Stomach (tissue), 9 donors: ENCODE measurements around the gene CD9. TPM values are rescaled to one million over a fixed set of nuclear protein-coding genes. Genes with fewer than 3 reads are reported as not detected.

Source experiments
- DNase-seq, 2 donors: peaks; one replicate each; pipeline versions ENCODE4 v3.0.0 to v3.0.0-alpha.2; 2013 to 2019
- H3K27ac ChIP-seq, 5 donors: fragments of 200-600 bp in 4 of 5; sonication (generic) in 4 of 5; one replicate each; pipeline ENCODE4 v1.5.1; 2013 to 2019; ENCODE audit warnings: mild to moderate bottlenecking in 1 of 5, moderate library complexity in 1 of 5
- H3K27me3 ChIP-seq, 3 donors: fragments of 200-600 bp; sonication (generic); one replicate each; pipeline ENCODE4 v1.5.1; 2017 to 2019; ENCODE audit warnings: mixed run types in 1 of 3
- H3K36me3 ChIP-seq, 4 donors: fragments of 200-600 bp; sonication (generic); 1 replicate in 3 of 4; 2 replicates in 1 of 4; pipeline ENCODE4 v1.5.1; 2016 to 2019
- H3K4me1 ChIP-seq, 4 donors: fragments of 200-600 bp; sonication (generic); one replicate each; pipeline ENCODE4 v1.5.1; 2016 to 2019
- H3K4me3 ChIP-seq, 4 donors: fragments of 200-600 bp; sonication (generic) in 3 of 4; one replicate each; pipeline ENCODE4 v1.5.1; 2016 to 2019; ENCODE audit warnings: mild to moderate bottlenecking in 1 of 4
- H3K9me3 ChIP-seq, 4 donors: fragments of 200-600 bp; sonication (generic); one replicate each; pipeline ENCODE4 v1.5.1; 2016 to 2019
- EP300 ChIP-seq: sonication (generic); formaldehyde crosslinking; IDR thresholded peaks from one replicate; pipeline ENCODE4 v1.6.1; 2017; ENCODE audit warnings: antibody characterized with exemption
- POLR2A ChIP-seq, 4 donors: fragments of 450-650 bp; IDR thresholded peaks; one replicate each; pipeline ENCODE4 v1.6.1; 2016; ENCODE audit warnings: antibody characterized with exemption in 4 of 4, control low read depth in 2 of 4, mild to moderate bottlenecking in 1 of 4, moderate library complexity in 1 of 4
- POLR2AphosphoS5 ChIP-seq, 3 donors: sonication (generic); formaldehyde crosslinking; IDR thresholded peaks; one replicate each; pipeline ENCODE4 v1.6.1; 2016; ENCODE audit warnings: antibody characterized with exemption in 3 of 3
- WGBS, 5 donors: extraction: QIAGEN DNeasy Blood & Tissue Kit in 3 of 5; methylation state at CpG; one replicate each; pipeline versions ENCODE4 v1.1.5 to v1.1.7; 2013 to 2018; 5-methylcytosine and 5-hydroxymethylcytosine counted together
- intact Hi-C: fragments of 100-400 bp; cut with DNase I; formaldehyde crosslinking; loops from one replicate; pipeline ENCODE4 v1.15.1; 2023; ENCODE audit warnings: low total_unique reads
- polyA plus RNA-seq, 3 donors: library from polyadenylated mRNA; stranded (reverse); fragments of 200-250 nt; gene quantifications; one replicate each; pipeline ENCODE4 v1.2.3, GENCODE V29; 2013
- total RNA-seq, 5 donors: library from RNA; depleted of rRNA; stranded (reverse); fragments of >200 nt; gene quantifications; one replicate each; pipeline versions ENCODE4 v1.1.0 to v1.2.3, GENCODE V29; 2014 to 2016
- TF ChIP-seq, protein P1 (sequence below), 7 experiments: fragments of 450-650 bp in 4 of 7; fragments of 200-600 bp in 3 of 7; sonication (generic) in 3 of 7; IDR thresholded peaks; one replicate each; pipeline ENCODE4 v1.5.1; 2016 to 2019; ENCODE audit warnings: antibody characterized with exemption in 7 of 7, control low read depth in 2 of 7, mild to moderate bottlenecking in 1 of 7
- donor health status: healthy with polysubstance abuse.
- donor health status: Bipolar disorder and iron deficiency.
- donor health status: healthy.

Gene CD9
- total and polyA plus RNA-seq, 8 donors, result 51.0 to 421 (median 139) TPM

DNA sequence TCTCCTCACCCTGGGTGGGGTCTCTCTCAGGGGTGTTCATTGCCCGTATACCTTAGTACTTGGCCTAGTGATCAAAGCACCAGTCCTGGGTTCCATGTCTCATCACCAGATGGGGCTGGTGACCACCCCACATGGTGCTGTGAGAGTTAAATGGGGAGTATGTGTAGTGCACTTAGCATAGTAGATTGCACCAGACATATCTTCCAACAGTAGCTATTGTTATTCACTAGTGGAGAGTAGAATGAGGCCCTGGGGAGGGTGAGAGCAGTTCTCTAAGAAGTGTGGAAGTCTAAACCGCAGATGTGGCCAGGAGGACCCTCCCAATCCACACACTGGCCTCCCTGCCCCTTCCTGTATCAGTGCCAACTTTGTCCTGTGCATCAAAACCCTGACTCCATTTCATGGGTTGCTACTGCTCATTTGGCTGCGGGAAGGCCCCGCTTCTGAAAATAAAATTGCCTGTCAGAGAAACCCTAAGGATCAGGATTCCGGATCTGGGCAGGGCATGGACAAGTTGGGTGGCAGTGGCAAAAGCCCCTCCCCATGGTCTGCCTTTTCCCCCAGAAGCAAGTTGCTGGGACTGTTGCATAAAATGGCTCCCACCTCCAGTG is 4.4 kb downstream of the CD9 start:
- Histone ChIP-seq H3K36me3 (peaks cover 0 to 9% (median 4%) of the 10 kb centered on the region in 4 donors), H3K4me1 (peaks cover 52 to 93% (median 76%) of the 10 kb centered on the region in 4 donors), H3K27me3 (peaks cover 0 to 19% (median 4%) of the 10 kb centered on the region in 3 donors), H3K9me3 (no peaks in the 10 kb centered on the region), H3K4me3 (peak overlapping the region in 2 of 4 donors; percentile 4 to 69), H3K27ac (peak overlapping the region; percentile 4 to 99 (median 94))
- no peak for DNase-seq
- TF ChIP-seq POLR2AphosphoS5 (IDR thresholded peaks at IDR 0.05) (no peak), POLR2A (IDR thresholded peaks at IDR 0.05) (no peak), EP300 (no peak)
- TF ChIP-seq, protein P1, sequence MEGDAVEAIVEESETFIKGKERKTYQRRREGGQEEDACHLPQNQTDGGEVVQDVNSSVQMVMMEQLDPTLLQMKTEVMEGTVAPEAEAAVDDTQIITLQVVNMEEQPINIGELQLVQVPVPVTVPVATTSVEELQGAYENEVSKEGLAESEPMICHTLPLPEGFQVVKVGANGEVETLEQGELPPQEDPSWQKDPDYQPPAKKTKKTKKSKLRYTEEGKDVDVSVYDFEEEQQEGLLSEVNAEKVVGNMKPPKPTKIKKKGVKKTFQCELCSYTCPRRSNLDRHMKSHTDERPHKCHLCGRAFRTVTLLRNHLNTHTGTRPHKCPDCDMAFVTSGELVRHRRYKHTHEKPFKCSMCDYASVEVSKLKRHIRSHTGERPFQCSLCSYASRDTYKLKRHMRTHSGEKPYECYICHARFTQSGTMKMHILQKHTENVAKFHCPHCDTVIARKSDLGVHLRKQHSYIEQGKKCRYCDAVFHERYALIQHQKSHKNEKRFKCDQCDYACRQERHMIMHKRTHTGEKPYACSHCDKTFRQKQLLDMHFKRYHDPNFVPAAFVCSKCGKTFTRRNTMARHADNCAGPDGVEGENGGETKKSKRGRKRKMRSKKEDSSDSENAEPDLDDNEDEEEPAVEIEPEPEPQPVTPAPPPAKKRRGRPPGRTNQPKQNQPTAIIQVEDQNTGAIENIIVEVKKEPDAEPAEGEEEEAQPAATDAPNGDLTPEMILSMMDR (IDR thresholded peaks at IDR 0.05), result no peak
- 48 to 78% (median 77%) methylated on average over 5 of the region's 5 CpGs for WGBS, 5 donors
- intact Hi-C loops, result no loop called here

DNA sequence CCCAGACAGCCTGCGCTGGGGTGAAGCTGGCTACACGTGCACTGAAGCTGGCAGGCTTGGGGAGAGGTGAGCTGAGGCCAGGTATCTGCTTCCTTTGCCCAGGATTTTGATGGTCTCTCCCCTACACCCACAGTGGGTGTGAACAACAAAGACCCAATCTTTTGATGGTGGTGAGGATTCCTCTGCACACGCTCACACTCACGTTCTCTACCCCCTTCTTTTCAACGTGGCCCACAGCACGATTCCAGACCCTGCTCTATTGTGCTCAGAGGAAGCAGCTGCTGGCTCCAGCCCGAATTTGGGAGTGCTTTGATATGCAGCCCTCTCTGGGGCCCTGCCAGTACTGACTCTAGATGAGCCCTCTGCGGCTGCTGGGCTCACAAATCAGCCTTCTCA is 4.9 kb downstream of the CD9 start:
- intact Hi-C loops, result no loop called here
- peaks cover 0 to 18% (median 4%) of the 10 kb centered on the region in 3 donors for H3K27me3 ChIP-seq
- WGBS, 5 donors, result 23 to 37% (median 30%) methylated on average over 8 of the region's 8 CpGs
- peaks cover 55 to 96% (median 80%) of the 10 kb centered on the region in 4 donors for H3K4me1 ChIP-seq
- H3K27ac ChIP-seq, result peak overlapping the region; percentile 4 to 99 (median 94)
- H3K9me3 ChIP-seq, result no peaks in the 10 kb centered on the region
- peak in 1 of 2 donors; percentile 84 for DNase-seq
- peaks cover 0 to 9% (median 4%) of the 10 kb centered on the region in 4 donors for H3K36me3 ChIP-seq
- TF ChIP-seq, protein P1 (IDR thresholded peaks at IDR 0.05), result no peak
- no peak for TF ChIP-seq POLR2AphosphoS5 (IDR thresholded peaks at IDR 0.05)
- TF ChIP-seq POLR2A (IDR thresholded peaks at IDR 0.05), result no peak
- no peak for TF ChIP-seq EP300
- H3K4me3 ChIP-seq, result peak overlapping the region in 2 of 4 donors; percentile 4 to 69

DNA sequence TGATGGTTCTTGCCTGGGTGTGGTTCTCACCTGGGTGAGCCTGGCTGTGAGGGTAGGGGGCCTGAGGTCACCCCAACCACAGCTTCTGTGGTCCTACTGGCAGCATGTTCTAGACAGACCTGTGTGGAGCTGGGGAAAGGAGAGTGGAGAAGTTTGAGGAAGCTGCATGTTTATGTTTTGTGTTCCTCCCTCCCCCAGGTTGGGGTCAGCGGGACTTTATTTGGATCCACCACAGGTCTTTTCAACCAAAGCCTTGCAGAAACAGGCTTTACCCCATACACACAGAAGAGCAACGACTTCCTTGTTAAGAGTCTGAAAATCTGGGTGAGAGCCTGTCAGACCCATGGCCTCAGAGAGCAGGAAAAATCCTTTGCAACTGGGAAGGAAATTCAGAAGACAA is 5.6 kb downstream of the CD9 start:
- peaks cover 58 to 100% (median 80%) of the 10 kb centered on the region in 4 donors for H3K4me1 ChIP-seq
- peak overlapping the region; percentile 25 to 99 (median 94) for H3K27ac ChIP-seq
- TF ChIP-seq POLR2A (IDR thresholded peaks at IDR 0.05) (no peak), EP300 (no peak), POLR2AphosphoS5 (IDR thresholded peaks at IDR 0.05) (no peak)
- TF ChIP-seq, protein P1 (IDR thresholded peaks at IDR 0.05), result no peak
- 45 to 55% (median 53%) methylated on average over 2 of the region's 2 CpGs for WGBS, 5 donors
- H3K4me3 ChIP-seq, result peak overlapping the region in 1 of 4 donors; percentile 69
- intact Hi-C loops, result no loop called here
- H3K9me3 ChIP-seq, result no peaks in the 10 kb centered on the region
- H3K36me3 ChIP-seq, result peaks cover 0 to 9% (median 4%) of the 10 kb centered on the region in 4 donors
- peaks cover 0 to 12% (median 0%) of the 10 kb centered on the region in 3 donors for H3K27me3 ChIP-seq
- DNase-seq, result no peak

DNA sequence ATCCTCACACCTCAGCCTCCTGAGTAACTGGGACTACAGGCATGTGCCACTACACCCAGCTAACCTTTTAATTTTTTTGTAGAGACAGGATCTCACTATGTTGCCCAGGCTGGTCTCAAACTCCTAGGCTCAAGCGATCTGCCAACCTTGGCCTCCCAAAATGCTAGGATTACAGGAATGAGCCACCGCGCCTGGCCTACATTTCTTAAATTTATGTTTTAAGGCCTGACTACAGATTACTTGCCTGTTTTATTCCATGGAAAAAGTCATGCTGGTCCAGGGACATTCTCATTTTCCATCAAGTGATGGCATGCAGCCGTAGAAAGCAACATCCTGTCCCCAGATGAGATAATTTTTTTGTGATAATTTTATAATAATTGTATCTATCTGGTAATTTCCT is 6.1 kb downstream of the CD9 start:
- H3K27me3 ChIP-seq, result peaks cover 0 to 7% (median 0%) of the 10 kb centered on the region in 3 donors
- peak overlapping the region; percentile 42 to 99 (median 94) for H3K27ac ChIP-seq
- peaks cover 61 to 100% (median 80%) of the 10 kb centered on the region in 4 donors for H3K4me1 ChIP-seq
- H3K9me3 ChIP-seq, result no peaks in the 10 kb centered on the region
- intact Hi-C loops, result no loop called here
- 75 to 93% (median 88%) methylated on average over 4 of the region's 4 CpGs for WGBS, 5 donors
- TF ChIP-seq EP300 (no peak), POLR2AphosphoS5 (IDR thresholded peaks at IDR 0.05) (no peak), POLR2A (IDR thresholded peaks at IDR 0.05) (no peak)
- TF ChIP-seq, protein P1 (IDR thresholded peaks at IDR 0.05), result no peak
- no peak overlapping the region for H3K4me3 ChIP-seq
- peaks cover 0 to 9% (median 4%) of the 10 kb centered on the region in 4 donors for H3K36me3 ChIP-seq
- no peak for DNase-seq
